RWPE1 (cell line): Measurements from ENCODE around the gene ZNF827.

Source experiments
- CTCF ChIA-PET: fragments of 350-600 bp; sonication (Branson Sonifier 250); formaldehyde crosslinking; extraction: SDS; loops from one replicate; lab custom pipeline; 2021; lab: Yijun Ruan, JAX
- POLR2A ChIA-PET: fragments of 400-600 bp; formaldehyde crosslinking; extraction: SDS; loops from one replicate; lab custom pipeline; 2020; ENCODE audit warnings: antibody characterized with exemption; ENCODE audit not compliant: low non-redundant PET; lab: Yijun Ruan, JAX
- DNase-seq: peaks from one replicate; pipeline ENCODE4 v3.0.0; 2012; ENCODE audit warnings: low spot score
- H3K27ac ChIP-seq: fragments of 450-650 bp; 2 replicates; pipeline ENCODE4 v1.5.1; 2017
- TF ChIP-seq, protein P1 (sequence below): fragments of 450-650 bp; conservative IDR thresholded peaks from 2 replicates; pipeline ENCODE4 v1.5.1; 2017; ENCODE audit warnings: low read depth, mild to moderate bottlenecking

The ZNF827 gene

DNA sequence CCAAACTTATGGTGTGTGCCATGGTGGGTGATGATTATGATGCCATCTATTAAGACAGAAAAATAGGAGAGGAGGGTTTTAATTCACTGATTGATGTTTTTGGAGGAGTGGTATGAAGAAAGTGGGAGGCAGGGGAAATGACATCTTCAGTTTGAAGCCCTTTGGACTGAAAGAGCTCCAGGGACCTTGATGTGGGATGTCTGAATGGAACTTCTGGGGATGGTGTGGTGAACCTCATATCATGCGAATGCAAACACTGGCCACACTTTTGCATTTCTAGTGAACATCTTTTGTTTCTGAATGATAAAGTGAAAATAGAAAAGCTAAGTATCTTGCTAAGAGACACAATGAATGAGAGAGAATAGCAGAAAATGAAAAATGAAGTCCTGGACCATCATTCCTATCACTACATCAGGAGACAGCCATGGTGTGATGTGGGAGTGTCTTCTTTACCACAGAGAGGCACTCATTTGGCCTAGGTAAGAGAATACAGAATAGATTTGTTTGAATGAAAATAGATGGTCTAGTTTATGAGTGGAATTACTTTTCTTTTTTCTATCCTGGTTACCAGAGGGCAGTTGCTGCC, 123.5 kb downstream of the ZNF827 start:
- CTCF ChIA-PET: interaction anchor here (1.1 kb wide), 1 partner anchor 8 kb away, joined by 3 read pairs; no protein-coding TSS in a partner anchor
- POLR2A ChIA-PET: no interaction called here
- H3K27ac ChIP-seq: no peak overlapping the region
- TF ChIP-seq, protein P1, sequence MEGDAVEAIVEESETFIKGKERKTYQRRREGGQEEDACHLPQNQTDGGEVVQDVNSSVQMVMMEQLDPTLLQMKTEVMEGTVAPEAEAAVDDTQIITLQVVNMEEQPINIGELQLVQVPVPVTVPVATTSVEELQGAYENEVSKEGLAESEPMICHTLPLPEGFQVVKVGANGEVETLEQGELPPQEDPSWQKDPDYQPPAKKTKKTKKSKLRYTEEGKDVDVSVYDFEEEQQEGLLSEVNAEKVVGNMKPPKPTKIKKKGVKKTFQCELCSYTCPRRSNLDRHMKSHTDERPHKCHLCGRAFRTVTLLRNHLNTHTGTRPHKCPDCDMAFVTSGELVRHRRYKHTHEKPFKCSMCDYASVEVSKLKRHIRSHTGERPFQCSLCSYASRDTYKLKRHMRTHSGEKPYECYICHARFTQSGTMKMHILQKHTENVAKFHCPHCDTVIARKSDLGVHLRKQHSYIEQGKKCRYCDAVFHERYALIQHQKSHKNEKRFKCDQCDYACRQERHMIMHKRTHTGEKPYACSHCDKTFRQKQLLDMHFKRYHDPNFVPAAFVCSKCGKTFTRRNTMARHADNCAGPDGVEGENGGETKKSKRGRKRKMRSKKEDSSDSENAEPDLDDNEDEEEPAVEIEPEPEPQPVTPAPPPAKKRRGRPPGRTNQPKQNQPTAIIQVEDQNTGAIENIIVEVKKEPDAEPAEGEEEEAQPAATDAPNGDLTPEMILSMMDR: no peak
- no peak for DNase-seq

DNA sequence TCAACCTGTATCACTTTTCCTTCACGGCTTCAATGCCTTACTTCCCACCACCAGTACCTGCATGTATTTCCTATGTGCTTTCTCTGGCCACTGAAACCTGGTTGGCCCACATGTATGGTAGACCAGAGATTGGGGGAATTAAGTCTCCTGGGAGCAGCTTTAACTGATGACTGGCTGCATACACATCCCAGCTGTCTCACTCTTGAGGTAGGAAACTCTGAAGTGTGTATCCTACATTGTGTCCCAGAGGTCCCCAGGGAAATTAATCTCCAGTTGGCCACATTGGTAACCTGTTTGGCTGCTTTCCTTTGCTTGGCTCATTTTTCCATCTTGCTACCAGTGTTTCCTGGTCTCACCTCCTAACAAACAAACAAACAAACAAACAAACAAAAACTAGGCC, 124.4 kb downstream of the ZNF827 start:
- CTCF ChIA-PET: interaction anchor here (1.1 kb wide), 1 partner anchor 9 kb away, joined by 3 read pairs; no protein-coding TSS in a partner anchor
- TF ChIP-seq, protein P1: no peak
- POLR2A ChIA-PET: no interaction called here
- DNase-seq: no peak
- H3K27ac ChIP-seq: no peak overlapping the region

DNA sequence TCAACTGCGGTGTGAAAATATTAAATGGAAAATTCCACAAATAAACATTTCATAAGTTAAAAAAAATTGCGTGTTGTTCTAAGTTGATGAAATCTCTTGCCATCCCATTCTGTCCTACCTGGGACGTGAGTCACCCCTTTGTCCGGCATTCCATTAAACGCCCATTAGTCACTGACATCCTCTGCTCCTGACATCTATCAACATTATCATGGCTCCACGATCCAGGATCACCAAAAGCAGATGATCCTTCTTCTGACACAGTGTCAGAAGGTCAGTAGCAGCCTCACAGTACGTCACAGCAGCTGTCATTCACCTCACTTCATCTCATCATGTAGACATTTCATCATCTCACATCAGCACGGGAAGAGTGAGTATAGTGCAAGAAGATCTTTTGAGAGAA, 125.7 kb downstream of the ZNF827 start:
- ChIA-PET POLR2A (no interaction called here), CTCF (interaction anchor here (0.8 kb wide), 1 partner anchor 129 kb away, joined by 3 read pairs; no protein-coding TSS in a partner anchor)
- TF ChIP-seq, protein P1: no peak
- H3K27ac ChIP-seq: peak overlapping the region; percentile 83
- peak; percentile 81 for DNase-seq

DNA sequence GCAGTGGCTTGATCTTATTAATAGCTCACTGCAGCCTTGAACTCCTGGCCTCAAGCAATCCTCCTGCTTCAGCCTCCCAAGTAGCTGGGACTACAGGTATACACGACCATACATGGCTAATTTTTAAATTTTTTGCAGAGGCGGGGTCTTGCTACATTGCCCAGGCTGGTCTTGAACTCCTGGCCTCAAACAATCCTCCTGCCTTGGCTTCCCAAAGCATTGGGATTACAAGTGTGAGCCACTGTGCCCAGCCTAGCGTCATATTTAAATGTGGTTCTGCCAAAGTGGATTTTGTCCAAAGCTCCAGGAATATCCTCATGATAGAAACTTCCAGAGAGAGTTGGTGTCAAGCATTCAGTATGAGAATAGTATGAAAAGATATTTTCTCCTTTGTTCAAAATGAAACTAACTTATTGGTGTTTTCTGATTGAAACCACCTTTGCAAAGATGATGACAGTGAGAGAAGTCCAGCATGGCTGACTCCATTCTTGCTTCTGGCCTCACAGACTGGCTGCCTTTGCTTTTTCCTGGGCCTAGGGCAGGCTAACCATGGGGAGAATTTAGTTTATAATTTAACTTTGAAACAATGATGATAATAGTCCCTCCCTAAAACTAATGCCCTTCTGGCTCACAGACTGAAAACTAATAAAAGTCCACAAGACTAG, 129.6 kb downstream of the ZNF827 start:
- ChIA-PET CTCF (interaction anchor here (0.8 to 1.3 kb wide), 2 partner anchors 11 to 85 kb away, joined by 3 to 4 read pairs; no protein-coding TSS in a partner anchor), POLR2A (no interaction called here)
- H3K27ac ChIP-seq: peak overlapping the region; percentile 84
- TF ChIP-seq, protein P1: no peak
- DNase-seq: no peak

DNA sequence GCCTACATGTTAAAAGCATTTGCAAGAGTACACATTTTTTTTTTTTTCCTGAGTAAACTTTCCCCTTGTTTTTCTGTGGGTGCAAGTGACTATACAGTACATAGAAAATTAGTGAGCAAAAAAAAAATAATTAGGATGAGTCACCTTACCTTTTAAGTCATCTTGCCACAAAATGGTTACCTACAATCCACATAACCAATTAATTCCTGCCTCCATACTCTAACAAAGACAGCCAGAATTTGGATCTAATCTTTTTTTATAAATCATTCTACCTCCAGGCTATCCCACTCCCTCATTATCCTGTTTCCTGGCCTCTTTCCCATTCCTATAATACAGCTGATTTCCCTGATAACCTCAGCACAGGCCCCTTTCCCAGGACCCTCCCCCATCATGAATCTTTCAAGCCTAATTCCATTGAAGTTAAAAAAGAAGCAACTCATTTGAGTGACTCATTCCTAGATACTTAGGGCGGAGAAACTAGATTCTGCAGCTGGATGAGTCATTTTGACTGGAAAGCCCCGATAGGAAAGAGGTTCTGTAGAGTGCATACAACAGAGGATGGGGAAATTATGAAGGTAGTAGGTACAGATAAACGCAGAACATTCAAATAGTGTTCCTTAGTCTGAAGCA, 130.5 kb downstream of the ZNF827 start:
- TF ChIP-seq, protein P1: no peak
- ChIA-PET POLR2A (no interaction called here), CTCF (interaction anchor here (0.6 to 1.3 kb wide), 3 partner anchors 12 to 1144 kb away, joined by 3 to 5 read pairs (median 4); no protein-coding TSS in a partner anchor)
- DNase-seq: peak; percentile 87
- peak overlapping the region; percentile 84 for H3K27ac ChIP-seq

DNA sequence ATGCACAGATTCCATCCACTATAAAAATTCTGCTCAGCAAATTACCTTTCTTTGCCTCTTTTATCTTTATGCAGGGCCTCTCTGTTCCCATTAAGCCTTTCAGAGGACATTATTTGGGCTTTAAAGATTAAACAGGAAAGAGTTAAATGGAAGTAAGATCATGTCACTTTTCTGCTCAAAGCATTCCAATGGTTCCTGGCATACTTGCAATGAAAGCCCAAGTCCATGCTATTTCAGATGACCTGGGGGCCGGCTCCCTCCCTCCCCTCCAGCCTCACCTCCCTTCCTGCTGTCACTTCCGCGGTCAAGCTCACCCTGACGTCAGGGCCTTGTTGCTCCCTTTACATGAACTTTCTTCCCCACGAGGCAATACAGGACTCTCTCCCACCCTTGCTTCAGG, 133.1 kb downstream of the ZNF827 start:
- POLR2A ChIA-PET: no interaction called here
- peak overlapping the region; percentile 59 for H3K27ac ChIP-seq
- DNase-seq: no peak
- TF ChIP-seq, protein P1: no peak
- CTCF ChIA-PET: interaction anchor here (0.9 kb wide), 1 partner anchor 46 kb away, joined by 6 read pairs; no protein-coding TSS in a partner anchor
